ENCODE data around the gene LRRC3C.
"Not testable (repeated sequence)": the region's sequence is repeated elsewhere in the genome, so short reads cannot be mapped to it uniquely, and the experiment has no call there.

The LRRC3C gene

GRCh38 chr17:39927101-39927928, at the start of gene LRRC3C, which contains the start of gene ORMDL3:
TSS of gene LRRC3C (plus strand) at chr17:39927732. CDS start at chr17:39941524, 13,792 bp downstream.
TSS of gene ORMDL3 (minus strand) at chr17:39927601. CDS start at chr17:39924203, 3,398 bp downstream.
- DNase-seq (ENCODE audit: low read depth), result peak; percentile 73
- peak within 1 kb of the TSS; percentile 76 for H3K4me3 ChIP-seq (ENCODE audit: low read depth, low read length)

GRCh38 chr17:39886102-39886501, 41.4 kb upstream of the LRRC3C start:
- H3K4me3 ChIP-seq (ENCODE audit: low read depth, low read length); DNase-seq (ENCODE audit: low read depth): not testable (repeated sequence)

GRCh38 chr17:39887078-39887477, 40.5 kb upstream of the LRRC3C start:
- DNase-seq (ENCODE audit: low read depth), result no peak
- no peak overlapping the region for H3K4me3 ChIP-seq (ENCODE audit: low read depth, low read length)

GRCh38 chr17:39889200-39889599, 38.3 kb upstream of the LRRC3C start:
- DNase-seq (ENCODE audit: low read depth), result no peak
- no peak overlapping the region for H3K4me3 ChIP-seq (ENCODE audit: low read depth, low read length)

- H3K4me3 ChIP-seq (ENCODE audit: low read depth, low read length), result no peak overlapping the region
Measured at GRCh38 chr17:39894681-39895376, 32.7 kb upstream of the LRRC3C start.

GRCh38 chr17:39898088-39898487, 29.4 kb upstream of the LRRC3C start:
- DNase-seq (ENCODE audit: low read depth), result no peak
- H3K4me3 ChIP-seq (ENCODE audit: low read depth, low read length), result no peak overlapping the region

More at GRCh38 chr17:39894681-39895376, 32.7 kb upstream of the LRRC3C start:
- no peak for DNase-seq (ENCODE audit: low read depth)

- no peak overlapping the region for H3K4me3 ChIP-seq (ENCODE audit: low read depth, low read length)
- no peak for DNase-seq (ENCODE audit: low read depth)
Measured at GRCh38 chr17:39899215-39899614, 28.3 kb upstream of the LRRC3C start.

GRCh38 chr17:39902027-39902426, 25.5 kb upstream of the LRRC3C start:
- not testable (repeated sequence) for H3K4me3 ChIP-seq (ENCODE audit: low read depth, low read length); DNase-seq (ENCODE audit: low read depth)

- peak; percentile 31 for DNase-seq (ENCODE audit: low read depth)
- no peak overlapping the region for H3K4me3 ChIP-seq (ENCODE audit: low read depth, low read length)
Measured at GRCh38 chr17:39903158-39903884, 24.2 kb upstream of the LRRC3C start.

- DNase-seq (ENCODE audit: low read depth), result no peak
- H3K4me3 ChIP-seq (ENCODE audit: low read depth, low read length), result no peak overlapping the region
Measured at GRCh38 chr17:39904990-39905288, 22.6 kb upstream of the LRRC3C start.

GRCh38 chr17:39908789-39909352, 18.7 kb upstream of the LRRC3C start:
- no peak for DNase-seq (ENCODE audit: low read depth)

GRCh38 chr17:39913989-39914388, 13.5 kb upstream of the LRRC3C start:
- DNase-seq (ENCODE audit: low read depth), result no peak
- no peak overlapping the region for H3K4me3 ChIP-seq (ENCODE audit: low read depth, low read length)

More at GRCh38 chr17:39908789-39909352, 18.7 kb upstream of the LRRC3C start:
- no peak overlapping the region for H3K4me3 ChIP-seq (ENCODE audit: low read depth, low read length)

- no peak for DNase-seq (ENCODE audit: low read depth)
- H3K4me3 ChIP-seq (ENCODE audit: low read depth, low read length), result no peak overlapping the region
Measured at GRCh38 chr17:39915559-39915958, 12.0 kb upstream of the LRRC3C start.

GRCh38 chr17:39916918-39917317, 10.6 kb upstream of the LRRC3C start:
- no peak overlapping the region for H3K4me3 ChIP-seq (ENCODE audit: low read depth, low read length)
- no peak for DNase-seq (ENCODE audit: low read depth)

- no peak for DNase-seq (ENCODE audit: low read depth)
- no peak overlapping the region for H3K4me3 ChIP-seq (ENCODE audit: low read depth, low read length)
Measured at GRCh38 chr17:39919087-39919683, 8.3 kb upstream of the LRRC3C start.

- H3K4me3 ChIP-seq (ENCODE audit: low read depth, low read length), result no peak overlapping the region
- no peak for DNase-seq (ENCODE audit: low read depth)
Measured at GRCh38 chr17:39920218-39921210, 7.0 kb upstream of the LRRC3C start.

- H3K4me3 ChIP-seq (ENCODE audit: low read depth, low read length), result no peak overlapping the region
- no peak for DNase-seq (ENCODE audit: low read depth)
Measured at GRCh38 chr17:39921323-39921722, 6.2 kb upstream of the LRRC3C start.

GRCh38 chr17:39922006-39922405, 5.5 kb upstream of the LRRC3C start:
- H3K4me3 ChIP-seq (ENCODE audit: low read depth, low read length), result no peak overlapping the region

More at GRCh38 chr17:39922006-39922405, 5.5 kb upstream of the LRRC3C start:
- no peak for DNase-seq (ENCODE audit: low read depth)

Measured in skeletal muscle cell (primary cell).